Spleen (tissue), 11 donors: Measurements from ENCODE around the gene NKG7. TPM values are rescaled to one million over a fixed set of nuclear protein-coding genes. Genes with fewer than 3 reads are reported as not detected.
A peak's percentile ranks its signal among the peaks of the same experiment; 100 is the strongest.

Experiments
- DNase-seq: peaks from one replicate; pipeline ENCODE4 v3.0.0-alpha.2; 2020
- H3K27ac ChIP-seq, 8 donors: fragments of 200-600 bp; sonication (generic) in 7 of 8; 1 replicate in 4 of 8; 2 replicates in 4 of 8; pipeline versions ENCODE4 v1.5.0 to v1.8.0; 2016 to 2021; ENCODE audit warnings: inconsistent platforms in 4 of 8, mild to moderate bottlenecking in 4 of 8, moderate library complexity in 1 of 8
- H3K27me3 ChIP-seq, 7 donors: fragments of 200-600 bp; sonication (generic) in 6 of 7; replicated peaks in 1 of 7; 1 replicate in 4 of 7; 2 replicates in 3 of 7; pipeline versions ENCODE4 v1.5.0 to v1.8.0; 2016 to 2021; ENCODE audit warnings: inconsistent platforms in 3 of 7, mild to moderate bottlenecking in 1 of 7
- H3K36me3 ChIP-seq, 6 donors: fragments of 200-600 bp; sonication (generic) in 5 of 6; 1 replicate in 4 of 6; 2 replicates in 2 of 6; pipeline versions ENCODE4 v1.5.0 to v1.8.0; 2016 to 2021; ENCODE audit warnings: inconsistent platforms in 2 of 6
- H3K4me1 ChIP-seq, 6 donors: fragments of 200-600 bp; sonication (generic) in 5 of 6; 1 replicate in 3 of 6; 2 replicates in 3 of 6; pipeline versions ENCODE4 v1.5.0 to v1.8.0; 2016 to 2021; ENCODE audit warnings: inconsistent platforms in 3 of 6
- H3K4me3 ChIP-seq, 8 donors: fragments of 200-600 bp; sonication (generic) in 7 of 8; 1 replicate in 4 of 8; 2 replicates in 4 of 8; pipeline versions ENCODE4 v1.5.0 to v1.8.0; 2016 to 2021; ENCODE audit warnings: inconsistent platforms in 4 of 8, mild to moderate bottlenecking in 4 of 8, moderate library complexity in 2 of 8
- H3K9me3 ChIP-seq, 8 donors: fragments of 200-600 bp; sonication (generic) in 7 of 8; 1 replicate in 4 of 8; 2 replicates in 4 of 8; pipeline versions ENCODE4 v1.5.0 to v1.8.0; 2016 to 2021; ENCODE audit warnings: inconsistent platforms in 4 of 8
- POLR2A ChIP-seq, 3 donors: fragments of 450-650 bp; IDR thresholded peaks; one replicate each; pipeline ENCODE4 v1.5.1; 2017; ENCODE audit warnings: antibody characterized with exemption in 3 of 3, mild to moderate bottlenecking in 1 of 3
- POLR2AphosphoS5 ChIP-seq, 3 donors: sonication (generic); formaldehyde crosslinking; IDR thresholded peaks; one replicate each; pipeline ENCODE4 v1.5.1; 2017; ENCODE audit warnings: antibody characterized with exemption in 3 of 3
- WGBS, 5 donors: extraction: QIAGEN DNeasy Blood & Tissue Kit in 3 of 5; methylation state at CpG; one replicate each; pipeline versions ENCODE4 v1.1.5 to v1.1.7; 2013 to 2018; 5-methylcytosine and 5-hydroxymethylcytosine counted together
- intact Hi-C: fragments of 100-400 bp; cut with DNase I; formaldehyde crosslinking; loops from one replicate; pipeline ENCODE4 v1.15.0; 2023; ENCODE audit warnings: low total_unique reads
- polyA plus RNA-seq, 3 donors: library from polyadenylated mRNA; stranded (reverse); fragments of 200-250 nt; gene quantifications; one replicate each; pipeline ENCODE4 v1.2.1, GENCODE V29; 2013
- total RNA-seq, 7 donors: library from RNA; depleted of rRNA in 3 of 7; stranded (reverse); fragments of >200 nt in 3 of 7; fragmentation: NEBNext Ultra II Directional in 4 of 7; extraction: Animal tissue kit (Norgen Biotek cat#: 25700) in 4 of 7; gene quantifications; one replicate each; pipeline versions ENCODE4 v1.1.0 to v1.2.1, GENCODE V29; 2016 to 2021
- TF ChIP-seq, protein P1 (sequence below), 11 experiments: fragments of 200-600 bp in 7 of 11; fragments of 450-650 bp in 4 of 11; sonication (generic) in 4 of 11; IDR thresholded peaks in 8 of 11; conservative IDR thresholded peaks in 3 of 11; 1 replicate in 7 of 11; 2 replicates in 4 of 11; pipeline versions ENCODE4 v1.4.0 to v1.8.0; 2016 to 2021; ENCODE audit warnings: antibody characterized with exemption in 11 of 11, inconsistent platforms in 4 of 11, mild to moderate bottlenecking in 1 of 11
- donor health status: healthy with polysubstance abuse.
- donor health status: DM: no; HTN: no; CAD: no; lungs with moderate emphysema.
- donor health status: DM: no; HTN: no; CAD: no.
- donor health status: Bipolar disorder and iron deficiency.
- donor health status: healthy.
- donor health status: DM: no; HTN: no; CAD: no.
- donor health status: DM: yes; HTN: yes; CAD: no.

Gene NKG7
- total and polyA plus RNA-seq, 10 donors, result 30.8 to 144 (median 75.1) TPM

DNA sequence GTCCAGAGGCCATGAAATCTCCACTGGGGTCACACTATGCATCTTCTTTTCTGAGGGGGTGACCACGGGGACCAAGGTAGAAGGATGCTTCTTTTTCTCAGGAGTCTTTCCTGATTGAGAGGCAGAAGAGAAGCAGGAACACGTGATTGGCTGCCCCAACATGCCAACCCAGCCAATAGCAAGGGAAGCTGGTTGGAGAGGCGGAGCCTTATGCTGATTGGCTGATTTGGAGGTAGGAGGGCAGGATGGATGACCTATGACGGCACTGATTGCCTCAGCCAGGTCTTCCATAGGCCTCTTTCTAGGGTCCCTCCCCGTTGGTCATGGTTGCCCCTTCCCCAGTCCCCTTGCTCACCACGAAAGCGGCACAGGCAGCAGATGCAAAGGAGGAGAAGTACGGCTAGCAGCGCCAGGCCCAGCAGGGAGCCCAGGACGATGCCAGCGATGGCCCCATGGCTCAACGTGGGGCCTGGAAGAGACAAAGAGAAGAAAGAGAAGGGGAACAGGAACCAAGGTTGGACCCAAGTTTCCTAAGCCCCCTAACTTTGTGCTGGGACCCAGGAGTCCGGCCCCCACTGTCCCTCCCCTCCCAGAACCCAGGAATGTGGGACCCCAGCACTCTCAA lies 38.5 kb downstream of the NKG7 start:
- DNase-seq, result no peak
- Histone ChIP-seq H3K27ac (no peak overlapping the region), H3K36me3 (peaks cover 0 to 15% (median 0%) of the 10 kb centered on the region in 6 donors), H3K4me1 (peaks cover 5 to 11% (median 8%) of the 10 kb centered on the region in 6 donors), H3K9me3 (peaks cover 0 to 8% (median 0%) of the 10 kb centered on the region in 8 donors), H3K4me3 (no peak overlapping the region), H3K27me3 (peaks cover 0 to 19% (median 9%) of the 10 kb centered on the region in 7 donors)
- WGBS, 5 donors, result 83 to 95% (median 89%) methylated on average over 13 of the region's 13 CpGs
- TF ChIP-seq, protein P1, sequence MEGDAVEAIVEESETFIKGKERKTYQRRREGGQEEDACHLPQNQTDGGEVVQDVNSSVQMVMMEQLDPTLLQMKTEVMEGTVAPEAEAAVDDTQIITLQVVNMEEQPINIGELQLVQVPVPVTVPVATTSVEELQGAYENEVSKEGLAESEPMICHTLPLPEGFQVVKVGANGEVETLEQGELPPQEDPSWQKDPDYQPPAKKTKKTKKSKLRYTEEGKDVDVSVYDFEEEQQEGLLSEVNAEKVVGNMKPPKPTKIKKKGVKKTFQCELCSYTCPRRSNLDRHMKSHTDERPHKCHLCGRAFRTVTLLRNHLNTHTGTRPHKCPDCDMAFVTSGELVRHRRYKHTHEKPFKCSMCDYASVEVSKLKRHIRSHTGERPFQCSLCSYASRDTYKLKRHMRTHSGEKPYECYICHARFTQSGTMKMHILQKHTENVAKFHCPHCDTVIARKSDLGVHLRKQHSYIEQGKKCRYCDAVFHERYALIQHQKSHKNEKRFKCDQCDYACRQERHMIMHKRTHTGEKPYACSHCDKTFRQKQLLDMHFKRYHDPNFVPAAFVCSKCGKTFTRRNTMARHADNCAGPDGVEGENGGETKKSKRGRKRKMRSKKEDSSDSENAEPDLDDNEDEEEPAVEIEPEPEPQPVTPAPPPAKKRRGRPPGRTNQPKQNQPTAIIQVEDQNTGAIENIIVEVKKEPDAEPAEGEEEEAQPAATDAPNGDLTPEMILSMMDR (IDR thresholded peaks at IDR 0.05 in 8 of 11, conservative IDR thresholded peaks at IDR 0.05 in 3 of 11), result no peak
- no peak for TF ChIP-seq POLR2A (IDR thresholded peaks at IDR 0.05)
- TF ChIP-seq POLR2AphosphoS5 (IDR thresholded peaks at IDR 0.05), result no peak
- intact Hi-C loops, result loop anchor here (5.0 kb wide), 1 partner anchor 328 kb away; no protein-coding TSS in a partner anchor

DNA sequence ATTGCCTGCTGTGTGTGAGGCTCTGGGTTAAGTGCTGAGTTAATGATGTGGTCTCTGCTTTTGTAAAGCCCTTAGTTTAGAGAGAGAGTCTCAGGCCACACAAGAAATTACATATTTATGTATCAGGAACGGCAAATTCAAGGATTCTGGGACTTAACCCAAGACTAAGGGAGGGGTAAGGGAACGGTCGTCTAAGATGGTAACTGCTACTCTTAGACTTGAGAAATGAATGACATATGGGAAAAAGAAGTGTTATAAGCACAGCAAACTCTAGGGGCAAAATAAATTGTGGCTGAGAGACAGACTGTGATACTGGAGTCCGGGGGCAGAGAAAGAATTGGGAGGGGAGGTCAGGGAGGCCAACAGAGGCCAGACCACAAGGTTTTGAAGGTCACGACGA lies 40.7 kb downstream of the NKG7 start:
- H3K4me3 ChIP-seq, result no peak overlapping the region
- H3K27me3 ChIP-seq, result peaks cover 8 to 41% (median 32%) of the 10 kb centered on the region in 7 donors
- DNase-seq, result no peak
- TF ChIP-seq, protein P1 (IDR thresholded peaks at IDR 0.05 in 8 of 11, conservative IDR thresholded peaks at IDR 0.05 in 3 of 11), result no peak
- no peak for TF ChIP-seq POLR2A (IDR thresholded peaks at IDR 0.05)
- no peak for TF ChIP-seq POLR2AphosphoS5 (IDR thresholded peaks at IDR 0.05)
- peaks cover 0 to 19% (median 12%) of the 10 kb centered on the region in 6 donors for H3K4me1 ChIP-seq
- peaks cover 0 to 8% (median 0%) of the 10 kb centered on the region in 8 donors for H3K9me3 ChIP-seq
- peaks cover 0 to 15% (median 0%) of the 10 kb centered on the region in 6 donors for H3K36me3 ChIP-seq
- intact Hi-C loops, result loop anchor here (5.0 kb wide), 1 partner anchor 331 kb away; no protein-coding TSS in a partner anchor
- no peak overlapping the region for H3K27ac ChIP-seq
- WGBS, 5 donors, result 86 to 92% (median 88%) methylated on average over 6 of the region's 6 CpGs

DNA sequence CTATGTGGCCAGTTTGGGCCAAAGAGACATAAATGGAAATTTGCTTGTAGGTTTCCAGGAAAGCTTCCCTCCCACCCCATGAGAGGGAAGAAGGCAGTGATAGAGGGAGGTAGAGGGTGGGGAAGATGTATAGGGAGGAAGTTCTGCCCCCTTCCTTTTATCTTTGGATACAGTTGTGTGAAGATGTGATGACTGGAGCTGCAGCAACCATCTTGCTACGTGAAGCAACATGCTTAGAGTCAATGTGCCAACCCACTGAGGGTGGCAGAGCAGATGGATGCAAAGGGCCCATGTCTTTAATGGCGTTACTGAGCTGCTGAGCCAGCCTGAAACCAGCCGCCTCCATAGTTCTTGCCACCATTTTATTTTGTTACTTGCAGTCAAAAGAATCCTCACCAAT lies 41.3 kb downstream of the NKG7 start:
- TF ChIP-seq POLR2AphosphoS5 (IDR thresholded peaks at IDR 0.05) (no peak), POLR2A (IDR thresholded peaks at IDR 0.05) (no peak)
- TF ChIP-seq, protein P1 (IDR thresholded peaks at IDR 0.05 in 8 of 11, conservative IDR thresholded peaks at IDR 0.05 in 3 of 11), result no peak
- Histone ChIP-seq H3K36me3 (peaks cover 0 to 15% (median 0%) of the 10 kb centered on the region in 6 donors), H3K4me3 (no peak overlapping the region), H3K9me3 (peaks cover 0 to 8% (median 0%) of the 10 kb centered on the region in 8 donors), H3K27ac (no peak overlapping the region), H3K4me1 (peaks cover 0 to 21% (median 14%) of the 10 kb centered on the region in 6 donors), H3K27me3 (peaks cover 8 to 47% (median 37%) of the 10 kb centered on the region in 7 donors)
- DNase-seq, result peak; percentile 9
- intact Hi-C loops, result loop anchor here (5.0 kb wide), 1 partner anchor 331 kb away; no protein-coding TSS in a partner anchor
- WGBS, 5 donors, result 59 to 79% (median 74%) methylated on average over 3 of the region's 3 CpGs

DNA sequence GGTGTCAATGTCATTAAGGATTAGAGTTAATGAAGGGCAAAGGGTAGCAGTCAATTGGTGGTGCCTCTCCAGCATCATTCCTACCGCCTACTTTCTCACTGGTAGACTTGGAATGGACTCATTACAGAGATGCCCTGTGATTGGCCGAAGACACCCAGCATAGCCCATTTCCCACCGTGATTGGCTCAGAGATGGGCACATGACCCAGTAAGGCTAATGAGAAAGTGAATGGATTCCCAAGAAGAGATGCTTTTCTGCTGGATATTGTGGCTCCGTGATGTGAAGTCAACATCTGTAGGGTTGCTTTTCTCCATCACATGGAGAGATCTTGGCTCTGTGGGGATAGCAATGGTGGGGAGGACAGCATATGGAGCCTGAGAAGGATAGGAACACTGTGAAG lies 42.1 kb downstream of the NKG7 start:
- TF ChIP-seq, protein P1 (IDR thresholded peaks at IDR 0.05 in 8 of 11, conservative IDR thresholded peaks at IDR 0.05 in 3 of 11), result no peak
- TF ChIP-seq POLR2AphosphoS5 (IDR thresholded peaks at IDR 0.05) (no peak), POLR2A (IDR thresholded peaks at IDR 0.05) (no peak)
- WGBS, 5 donors, result 94 to 96% (median 95%) methylated on average over 4 of the region's 4 CpGs
- peak; percentile 4 for DNase-seq
- H3K9me3 ChIP-seq, result peaks cover 0 to 8% (median 0%) of the 10 kb centered on the region in 8 donors
- H3K4me3 ChIP-seq, result no peak overlapping the region
- intact Hi-C loops, result loop anchor here (5.0 kb wide), 1 partner anchor 332 kb away; no protein-coding TSS in a partner anchor
- peaks cover 0 to 15% (median 0%) of the 10 kb centered on the region in 6 donors for H3K36me3 ChIP-seq
- no peak overlapping the region for H3K27ac ChIP-seq
- H3K27me3 ChIP-seq, result peaks cover 8 to 55% (median 43%) of the 10 kb centered on the region in 7 donors
- H3K4me1 ChIP-seq, result peaks cover 0 to 21% (median 14%) of the 10 kb centered on the region in 6 donors
